GM23338 (cell line): ENCODE measurements around the gene CACNA1D.

ENCODE experiments used
- CREB1 ChIP-seq: fragments of 250-450 bp; sonication (Bioruptor Pico); IDR thresholded peaks from 2 replicates; pipeline ENCODE4 v1.5.0; 2020; ENCODE audit warnings: low read depth, mild to moderate bottlenecking, moderate library complexity
- CTCF ChIP-seq, 2 experiments: fragments of 200-600 bp in 1 of 2; sonication (generic) in 1 of 2; conservative IDR thresholded peaks; 2 replicates each; pipeline versions ENCODE4 v1.5.1 to v1.6.1; 2016 to 2017; ENCODE audit warnings: antibody characterized with exemption in 2 of 2, low read depth in 2 of 2, mild to moderate bottlenecking in 2 of 2, moderate library complexity in 1 of 2
- ETS1 ChIP-seq: IDR thresholded peaks from 2 replicates; pipeline ENCODE4 v1.6.1; 2016; ENCODE audit warnings: antibody characterized with exemption
- EZH2 ChIP-seq: fragments of 200-600 bp; sonication (generic); IDR thresholded peaks from one replicate; pipeline ENCODE4 v1.8.0; 2017; ENCODE audit warnings: antibody characterized with exemption, mild to moderate bottlenecking, low read depth; ENCODE audit not compliant: unreplicated experiment
- JUNB ChIP-seq: IDR thresholded peaks from one replicate; pipeline ENCODE4 v1.6.1; 2016; ENCODE audit warnings: antibody characterized with exemption; ENCODE audit not compliant: unreplicated experiment
- POLR2AphosphoS5 ChIP-seq: IDR thresholded peaks from 2 replicates; pipeline ENCODE4 v1.6.1; 2016; ENCODE audit warnings: antibody characterized with exemption, low read depth
- REST ChIP-seq: IDR thresholded peaks from one replicate; pipeline ENCODE4 v1.6.1; 2018; ENCODE audit warnings: antibody characterized with exemption; ENCODE audit not compliant: unreplicated experiment

GRCh38 chr3:53604232-53604631 is 109.8 kb downstream of the CACNA1D start:
- peak in 1 of 2 experiments; percentile 11; a peak in 1 of 4 replicates for TF ChIP-seq CTCF (conservative IDR thresholded peaks at IDR 0.05; ENCODE audit: low read depth in 2 of 2)
- no peak for TF ChIP-seq JUNB
- no peak for TF ChIP-seq CREB1
- TF ChIP-seq ETS1 = no peak
- TF ChIP-seq POLR2AphosphoS5 = no peak
- no peak for TF ChIP-seq EZH2
- TF ChIP-seq REST = no peak
